Stimulated activated CD4-positive, alpha-beta T cell treated with anti-CD3 and anti-CD28 coated beads, Interleukin-2, amount 100 ng/mL, for 4 hours (primary cell): Measurements from ENCODE around the gene SPATS2L.

ENCODE experiments used
- DNase-seq: peaks from one replicate; pipeline ENCODE4 v3.0.0-alpha.2; 2020; ENCODE audit warnings: low read depth

Gene SPATS2L

GRCh38 chr2:200467806-200468681 is 161.6 kb downstream of the SPATS2L start:
- DNase-seq = no peak

DNA sequence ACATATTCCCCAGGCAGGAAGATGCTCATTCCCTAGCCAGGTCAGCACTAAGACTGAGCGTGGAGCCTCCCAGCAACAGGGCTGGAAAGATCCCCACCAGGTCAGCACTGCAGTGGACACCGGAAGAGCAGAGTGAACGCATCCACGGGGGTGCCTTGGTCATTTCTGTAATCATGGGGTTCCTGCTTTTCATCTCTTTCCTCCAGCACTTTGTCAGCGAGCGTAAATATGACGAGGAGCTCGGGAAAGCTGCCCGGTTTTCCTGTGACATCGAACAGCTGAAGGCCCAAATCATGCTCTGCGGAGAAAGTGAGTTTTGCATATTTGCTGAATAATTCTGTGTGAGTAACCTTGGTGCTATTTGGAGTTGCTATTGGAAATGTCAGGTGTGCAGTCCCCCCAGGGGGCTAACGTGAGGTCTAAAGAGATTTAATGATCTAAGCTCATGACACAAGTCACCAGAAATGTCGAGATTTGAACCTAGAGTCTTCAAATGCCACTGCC is 163.3 kb downstream of the SPATS2L start:
- DNase-seq = no peak

GRCh38 chr2:200470230-200470629 is 163.7 kb downstream of the SPATS2L start:
- DNase-seq = no peak

GRCh38 chr2:200471324-200471848 is 164.9 kb downstream of the SPATS2L start:
- peak; percentile 43 for DNase-seq

GRCh38 chr2:200471928-200472645 is 165.6 kb downstream of the SPATS2L start:
- no peak for DNase-seq

- no peak for DNase-seq
Measured at GRCh38 chr2:200472853-200473464, 166.5 kb downstream of the SPATS2L start.

- no peak for DNase-seq
Measured at GRCh38 chr2:200475795-200476194, 169.3 kb downstream of the SPATS2L start.

DNA sequence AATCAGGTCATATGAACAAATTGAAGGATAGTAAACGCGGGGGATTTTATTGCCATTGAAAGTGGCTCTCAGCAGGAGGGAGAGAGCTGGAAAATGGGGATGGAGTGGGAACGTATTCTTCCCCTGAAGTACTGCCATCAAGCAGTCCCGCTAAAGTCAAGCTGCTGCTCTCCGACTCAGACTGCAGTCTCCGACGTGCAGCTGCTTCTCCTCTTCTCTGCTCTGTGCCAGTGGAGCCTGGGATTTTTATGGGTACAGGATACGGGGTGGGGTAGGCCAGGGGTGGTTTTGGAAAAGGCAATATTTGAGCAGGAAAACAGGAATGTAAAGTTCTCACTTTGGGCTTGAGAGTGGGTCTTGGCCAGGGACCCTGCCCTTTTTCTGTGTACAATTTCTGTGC is 170.3 kb downstream of the SPATS2L start:
- DNase-seq = no peak

DNA sequence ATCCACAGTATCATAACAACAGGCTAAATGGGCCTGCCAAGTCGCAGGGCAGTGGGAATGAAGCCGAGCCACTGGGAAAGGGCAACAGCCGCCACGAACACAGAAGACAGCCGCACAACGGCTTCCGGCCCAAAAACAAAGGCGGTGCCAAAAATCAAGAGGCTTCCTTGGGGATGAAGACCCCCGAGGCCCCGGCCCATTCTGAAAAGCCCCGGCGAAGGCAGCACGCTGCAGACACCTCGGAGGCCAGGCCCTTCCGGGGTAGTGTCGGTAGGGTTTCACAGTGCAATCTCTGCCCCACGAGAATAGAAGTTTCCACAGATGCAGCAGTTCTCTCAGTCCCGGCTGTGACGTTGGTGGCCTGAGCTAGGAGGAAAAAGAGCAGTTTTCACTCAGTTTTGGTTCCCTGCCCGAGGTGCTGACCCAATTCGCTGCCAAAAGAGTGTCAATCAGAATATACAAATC is 171.2 kb downstream of the SPATS2L start:
- DNase-seq = no peak

DNA sequence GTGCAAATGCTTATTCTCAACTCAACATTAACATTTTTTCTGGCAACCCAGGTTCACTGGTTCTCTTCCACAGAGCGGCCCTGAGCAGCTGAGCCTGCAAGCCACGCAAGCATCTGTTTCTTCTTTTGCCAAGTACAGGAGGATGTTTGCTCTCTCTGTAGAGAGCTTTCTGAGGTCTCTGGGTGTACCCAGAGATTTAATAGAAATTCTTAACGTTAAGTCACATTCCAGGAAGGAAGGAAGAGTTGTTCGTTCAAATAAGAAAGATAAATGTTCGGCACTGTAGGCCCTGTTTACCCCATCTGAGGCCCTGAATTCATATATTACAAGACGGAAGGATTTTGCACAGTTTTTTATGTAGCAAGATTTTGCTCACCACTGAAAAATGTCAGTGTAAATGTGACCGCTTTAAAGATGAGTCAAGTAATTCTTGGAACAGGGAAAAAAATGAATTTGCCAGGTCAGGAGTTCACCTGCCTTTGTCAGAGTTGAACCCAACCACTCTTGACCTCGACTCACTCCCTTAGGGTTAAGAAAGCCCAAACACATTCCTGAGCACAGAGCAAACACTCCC is 173.3 kb downstream of the SPATS2L start:
- DNase-seq = no peak

DNA sequence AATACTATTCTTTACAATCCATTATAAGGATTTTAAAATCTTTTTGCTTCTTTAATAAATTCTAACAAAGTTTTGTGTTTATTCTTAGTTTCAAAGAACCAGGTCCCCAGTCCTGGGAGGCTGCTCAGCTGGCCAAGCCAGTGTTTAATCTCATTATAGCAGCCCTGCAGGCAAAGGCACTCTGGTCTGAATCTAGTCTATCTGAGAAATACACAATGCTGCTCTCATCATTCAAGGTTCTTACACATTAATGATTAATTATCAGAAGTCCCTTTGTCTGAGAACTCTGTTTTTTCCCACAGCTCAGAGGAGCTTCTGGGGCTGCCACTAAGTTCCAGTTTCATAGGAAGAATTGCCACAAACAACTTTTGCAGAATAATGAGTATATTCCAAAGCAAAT is 175.7 kb downstream of the SPATS2L start:
- no peak for DNase-seq

GRCh38 chr2:200483729-200484198 is 177.3 kb downstream of the SPATS2L start:
- no peak for DNase-seq

- DNase-seq = no peak
Measured at GRCh38 chr2:200484934-200485333, 178.4 kb downstream of the SPATS2L start.

DNA sequence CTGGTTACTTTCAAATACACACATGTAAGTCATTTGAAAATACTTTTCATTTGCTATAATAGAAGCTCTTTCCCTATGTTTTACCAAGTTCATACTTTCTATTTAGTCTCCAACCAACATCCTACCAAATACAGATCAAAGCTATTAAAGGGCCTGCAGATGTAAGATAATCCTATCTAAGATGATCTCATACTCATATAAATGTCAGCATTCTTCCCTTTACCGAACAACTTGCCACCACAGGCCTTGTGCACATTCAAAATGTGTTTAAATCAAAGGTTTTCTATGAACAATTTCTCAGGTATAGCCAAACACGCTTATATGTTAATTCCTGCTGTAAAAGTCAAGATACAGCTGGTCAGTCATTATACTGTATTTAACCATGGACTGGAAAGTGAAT is 180.0 kb downstream of the SPATS2L start:
- DNase-seq = no peak

DNA sequence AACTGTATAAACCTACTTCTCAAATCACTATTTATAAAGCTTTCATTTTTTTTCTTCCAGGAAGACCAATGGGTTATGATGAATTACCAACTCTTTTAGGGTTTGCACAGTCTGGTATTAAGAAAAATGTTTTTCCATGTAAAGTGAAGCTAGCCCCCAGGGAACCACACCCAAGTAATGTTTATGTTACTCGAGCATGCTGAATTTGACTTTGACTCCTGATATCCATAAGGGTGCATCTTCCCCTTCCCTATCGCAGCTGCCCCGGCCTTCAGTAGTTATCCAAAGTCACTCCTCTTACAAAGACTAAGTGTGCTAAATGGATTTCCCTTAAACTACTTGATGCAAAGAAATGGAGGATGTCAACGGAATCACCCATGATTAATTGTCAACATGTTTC is 181.7 kb downstream of the SPATS2L start:
- no peak for DNase-seq

GRCh38 chr2:200490001-200490400 is 183.5 kb downstream of the SPATS2L start:
- no peak for DNase-seq

GRCh38 chr2:200492656-200493055 is 186.2 kb downstream of the SPATS2L start:
- DNase-seq = no peak

DNA sequence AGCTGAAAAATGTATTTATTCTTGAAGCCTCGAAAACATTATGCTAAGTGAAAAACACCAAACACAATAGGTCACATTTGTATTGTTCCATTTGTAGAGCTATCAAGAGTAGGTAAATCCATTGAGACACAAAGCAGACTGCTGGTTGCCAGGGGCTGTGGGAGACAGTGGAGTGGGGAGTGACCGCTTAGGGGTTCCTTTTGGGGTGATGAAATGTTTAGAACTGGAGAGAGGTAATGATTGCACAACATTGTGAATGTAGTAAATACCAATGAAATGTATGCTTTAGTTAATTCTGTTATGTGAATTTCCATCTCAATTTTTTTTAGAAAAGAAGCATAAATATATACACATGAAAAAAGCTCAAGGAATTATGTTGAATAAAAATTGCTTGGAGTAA is 187.6 kb downstream of the SPATS2L start:
- DNase-seq = no peak

DNA sequence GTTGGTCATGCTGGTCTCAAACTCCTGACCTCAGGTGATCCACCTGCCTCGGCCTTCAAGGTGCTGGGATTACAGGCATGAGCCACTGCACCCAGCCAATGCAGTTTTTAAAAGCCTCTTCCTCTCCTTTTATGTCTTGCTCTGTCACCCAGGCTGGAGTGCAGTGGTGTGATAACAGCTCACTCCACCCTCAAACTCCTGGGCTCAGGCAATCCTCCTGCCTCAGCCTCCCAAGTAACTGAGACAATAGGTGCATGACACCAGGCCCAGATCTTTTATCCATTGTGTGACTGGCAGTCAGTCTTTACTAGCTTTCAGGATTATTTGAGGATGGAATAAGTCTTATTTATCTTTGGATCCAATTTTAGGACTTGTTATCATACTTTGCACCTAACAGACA is 190.2 kb downstream of the SPATS2L start:
- DNase-seq = no peak

DNA sequence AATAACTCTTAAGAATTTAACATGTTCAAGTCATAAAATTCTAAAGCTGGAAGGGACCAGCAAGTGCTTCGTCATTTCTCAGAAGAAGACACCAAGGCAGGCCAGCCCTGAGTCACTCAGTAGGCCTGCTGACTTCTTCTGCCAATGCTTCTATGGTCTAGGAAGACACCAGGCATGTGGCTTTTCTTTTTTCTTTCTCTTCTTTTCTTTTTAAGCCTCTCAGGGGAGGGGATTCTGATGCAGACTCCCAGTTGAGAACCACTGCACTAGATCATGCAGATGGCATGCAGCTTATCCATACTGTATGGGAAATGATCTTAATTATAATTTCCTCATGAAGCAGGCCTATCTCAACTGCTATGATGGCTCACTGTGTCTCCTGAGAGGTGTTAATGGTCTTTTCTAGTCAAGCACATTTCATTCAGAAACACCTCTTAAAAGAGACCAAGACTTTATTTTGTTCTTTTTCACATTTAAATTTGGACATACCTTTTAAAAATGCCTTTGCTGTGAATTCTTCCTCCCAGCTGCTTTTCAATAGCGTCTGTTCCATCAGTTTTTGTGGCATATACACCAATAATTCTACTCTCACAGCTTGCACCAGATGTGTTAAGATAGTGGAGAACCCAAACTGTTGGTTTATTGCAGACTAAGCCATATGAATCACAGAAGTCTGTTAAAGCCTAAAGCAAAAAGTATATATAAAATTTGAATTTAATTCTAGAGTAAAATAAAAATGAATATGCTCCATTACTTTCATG is 192.1 kb downstream of the SPATS2L start:
- DNase-seq = no peak

GRCh38 chr2:200502196-200502595 is 195.7 kb downstream of the SPATS2L start:
- no peak for DNase-seq
